Type B pancreatic cell (in vitro differentiated cells): ENCODE measurements around the gene NRP2. TPM values are rescaled to one million over a fixed set of nuclear protein-coding genes. Genes with fewer than 3 reads are reported as not detected.

Source experiments
- DNase-seq: peaks from one replicate; pipeline ENCODE4 v3.0.0; 2021; ENCODE audit warnings: mixed read lengths; ENCODE audit not compliant: unreplicated experiment; ENCODE audit errors: extremely low spot score
- H3K27ac Mint-ChIP-seq: 2 replicates; pipeline ENCODE4 v1.8.0; 2021; ENCODE audit warnings: mild to moderate bottlenecking, mixed read lengths
- H3K27me3 Mint-ChIP-seq: 2 replicates; pipeline ENCODE4 v1.8.0; 2021; ENCODE audit warnings: mixed read lengths
- H3K36me3 Mint-ChIP-seq: 2 replicates; pipeline ENCODE4 v1.8.0; 2021; ENCODE audit warnings: mixed read lengths
- H3K4me1 Mint-ChIP-seq: one replicate; pipeline ENCODE4 v1.8.0; 2021; ENCODE audit warnings: mixed read lengths; ENCODE audit not compliant: unreplicated experiment
- H3K4me3 Mint-ChIP-seq: 2 replicates; pipeline ENCODE4 v1.8.0; 2021; ENCODE audit warnings: mild to moderate bottlenecking, mixed read lengths
- H3K9me3 Mint-ChIP-seq: 2 replicates; pipeline ENCODE4 v1.8.0; 2021; ENCODE audit warnings: mixed read lengths
- CTCF ChIP-seq: fragments of 200-600 bp; sonication (generic); conservative IDR thresholded peaks from 2 replicates; pipeline ENCODE4 v1.5.0; 2021; ENCODE audit warnings: antibody characterized with exemption, mild to moderate bottlenecking
- long read RNA-seq: library from polyadenylated mRNA; unstranded; transcript quantifications from one replicate; pipeline ENCODE4 v2.0.0, GENCODE V29; 2020
- total RNA-seq: library from RNA; stranded (reverse); gene quantifications from 2 replicates; pipeline ENCODE4 v1.2.1, GENCODE V29; 2021; ENCODE audit warnings: low replicate concordance

Gene NRP2, protein sequence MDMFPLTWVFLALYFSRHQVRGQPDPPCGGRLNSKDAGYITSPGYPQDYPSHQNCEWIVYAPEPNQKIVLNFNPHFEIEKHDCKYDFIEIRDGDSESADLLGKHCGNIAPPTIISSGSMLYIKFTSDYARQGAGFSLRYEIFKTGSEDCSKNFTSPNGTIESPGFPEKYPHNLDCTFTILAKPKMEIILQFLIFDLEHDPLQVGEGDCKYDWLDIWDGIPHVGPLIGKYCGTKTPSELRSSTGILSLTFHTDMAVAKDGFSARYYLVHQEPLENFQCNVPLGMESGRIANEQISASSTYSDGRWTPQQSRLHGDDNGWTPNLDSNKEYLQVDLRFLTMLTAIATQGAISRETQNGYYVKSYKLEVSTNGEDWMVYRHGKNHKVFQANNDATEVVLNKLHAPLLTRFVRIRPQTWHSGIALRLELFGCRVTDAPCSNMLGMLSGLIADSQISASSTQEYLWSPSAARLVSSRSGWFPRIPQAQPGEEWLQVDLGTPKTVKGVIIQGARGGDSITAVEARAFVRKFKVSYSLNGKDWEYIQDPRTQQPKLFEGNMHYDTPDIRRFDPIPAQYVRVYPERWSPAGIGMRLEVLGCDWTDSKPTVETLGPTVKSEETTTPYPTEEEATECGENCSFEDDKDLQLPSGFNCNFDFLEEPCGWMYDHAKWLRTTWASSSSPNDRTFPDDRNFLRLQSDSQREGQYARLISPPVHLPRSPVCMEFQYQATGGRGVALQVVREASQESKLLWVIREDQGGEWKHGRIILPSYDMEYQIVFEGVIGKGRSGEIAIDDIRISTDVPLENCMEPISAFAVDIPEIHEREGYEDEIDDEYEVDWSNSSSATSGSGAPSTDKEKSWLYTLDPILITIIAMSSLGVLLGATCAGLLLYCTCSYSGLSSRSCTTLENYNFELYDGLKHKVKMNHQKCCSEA
- 18.7 and 109 TPM in 2 replicates for total RNA-seq
- long read RNA-seq, partial matches to known transcripts: 3 of 8 reads
- long read RNA-seq, other reads (novel, unspliced or antisense): 5 of 8 reads

- no peaks in the 10 kb centered on the region for H3K9me3 Mint-ChIP-seq
- H3K27ac Mint-ChIP-seq: peak within 1 kb of the TSS; percentile 87
- peak; percentile 85 for DNase-seq
- peak; percentile 6 for TF ChIP-seq CTCF
- peaks cover 3% of the 10 kb centered on the region for H3K36me3 Mint-ChIP-seq
- peak within 1 kb of the TSS; percentile 91 for H3K4me3 Mint-ChIP-seq
- peaks cover 55% of the 10 kb centered on the region for H3K27me3 Mint-ChIP-seq
- peaks cover 42% of the 10 kb centered on the region for H3K4me1 Mint-ChIP-seq
These were observed at the start of gene NRP2 for GRCh38 chr2:205682239-205682970. TSS of gene NRP2 (plus strand) at chr2:205682501. CDS start at chr2:205683291, 790 bp downstream.

- no peak for TF ChIP-seq CTCF
- Mint-ChIP-seq H3K4me1 (peaks cover 37% of the 10 kb centered on the region), H3K9me3 (no peaks in the 10 kb centered on the region), H3K36me3 (no peaks in the 10 kb centered on the region), H3K27ac (no peak overlapping the region), H3K27me3 (no peaks in the 10 kb centered on the region), H3K4me3 (no peak overlapping the region)
- no peak for DNase-seq
These were observed 48.3 kb upstream of the NRP2 start for GRCh38 chr2:205633994-205634393.

GRCh38 chr2:205636549-205637319 lies 45.6 kb upstream of the NRP2 start:
- H3K9me3 Mint-ChIP-seq: peaks cover 4% of the 10 kb centered on the region
- no peak overlapping the region for H3K4me3 Mint-ChIP-seq

DNA sequence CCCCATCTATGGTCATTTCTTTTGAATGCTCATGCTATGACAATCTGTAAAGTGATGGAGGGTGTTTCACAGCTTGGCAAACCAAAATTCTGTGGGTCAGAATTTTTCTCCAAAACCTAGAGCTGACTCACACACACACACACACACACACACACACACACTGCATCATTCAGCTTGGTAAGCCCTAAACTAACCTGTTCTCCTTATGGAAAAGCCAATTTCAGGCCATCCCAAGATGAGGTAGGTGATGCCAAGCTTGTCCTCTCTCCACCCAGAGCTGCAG lies 45.0 kb upstream of the NRP2 start:
- no peak for TF ChIP-seq CTCF
- no peak overlapping the region for H3K27ac Mint-ChIP-seq
- DNase-seq: no peak
- H3K4me1 Mint-ChIP-seq: peaks cover 22% of the 10 kb centered on the region
- H3K4me3 Mint-ChIP-seq: no peak overlapping the region
- H3K27me3 Mint-ChIP-seq: no peaks in the 10 kb centered on the region
- peaks cover 4% of the 10 kb centered on the region for H3K9me3 Mint-ChIP-seq
- H3K36me3 Mint-ChIP-seq: no peaks in the 10 kb centered on the region

More at GRCh38 chr2:205636549-205637319, 45.6 kb upstream of the NRP2 start:
- DNase-seq: no peak
- Mint-ChIP-seq H3K27me3 (no peaks in the 10 kb centered on the region), H3K4me1 (peaks cover 22% of the 10 kb centered on the region), H3K27ac (no peak overlapping the region), H3K36me3 (no peaks in the 10 kb centered on the region)
- TF ChIP-seq CTCF: no peak
